ENCODE data around the gene CDC42BPB. TPM values are rescaled to one million over a fixed set of nuclear protein-coding genes. Genes with fewer than 3 reads are reported as not detected.

CDC42BPB gene
- total RNA-seq, 1 experiment from 2014 or later = 84.4 TPM

GRCh38 chr14:103041464-103041863 is 15.9 kb downstream of the CDC42BPB start:
- Histone ChIP-seq H3K4me1 (ENCODE audit: control insufficient read depth, insufficient read depth, low read length) (peaks cover 11% of the 10 kb centered on the region), H3K36me3 (ENCODE audit: control insufficient read depth, insufficient read depth, low read length) (no peaks in the 10 kb centered on the region), H3K4me3 (ENCODE audit: low read depth in 2 of 2, low read length in 2 of 2) (no peak overlapping the region), H3K27me3 (ENCODE audit: control insufficient read depth, insufficient read depth, low read length) (no peaks in the 10 kb centered on the region), H3K9me3 (ENCODE audit: control insufficient read depth, insufficient read depth, low read depth, low read length) (no peaks in the 10 kb centered on the region), H3K27ac (ENCODE audit: low read length) (no peak overlapping the region)
- DNase-seq (ENCODE audit: low read depth, low spot score) (no peak), ATAC-seq (no peak)
- intact Hi-C loops (cut with micrococcal nuclease; ENCODE audit: unreplicated experiment) = no loop called here
- in situ Hi-C loops (cut with HindIII; ENCODE audit: low pct_unique_long_range_greater_than_20kb, low sequenced_read_pairs) = no loop called here
- ChIA-PET POLR2A (no interaction called here), CTCF (no interaction called here)
- no TSS peak for BruUV-seq (replicated peaks)
- TF ChIP-seq TCF7L2 (IDR thresholded peaks at IDR 0.05; ENCODE audit: low read depth, low read length) (no peak), CTCF (IDR thresholded peaks at IDR 0.05) (no peak), POLR2AphosphoS5 (IDR thresholded peaks at IDR 0.05; ENCODE audit: low read depth, low read length) (no peak), REST (IDR thresholded peaks at IDR 0.05; ENCODE audit: insufficient read depth in 1 of 2, low read depth in 2 of 2, low read length in 1 of 2) (no peak), SIN3A (IDR thresholded peaks at IDR 0.05; ENCODE audit: borderline replicate concordance, insufficient read depth, low read depth, low read length) (no peak)

GRCh38 chr14:103033681-103034096 is 23.7 kb downstream of the CDC42BPB start:
- Histone ChIP-seq H3K36me3 (ENCODE audit: control insufficient read depth, insufficient read depth, low read length) (no peaks in the 10 kb centered on the region), H3K4me1 (ENCODE audit: control insufficient read depth, insufficient read depth, low read length) (peaks cover 44% of the 10 kb centered on the region), H3K27ac (ENCODE audit: low read length) (peak overlapping the region; percentile 87), H3K9me3 (ENCODE audit: control insufficient read depth, insufficient read depth, low read depth, low read length) (no peaks in the 10 kb centered on the region), H3K4me3 (ENCODE audit: low read depth in 2 of 2, low read length in 2 of 2) (peak overlapping the region in 1 of 2 experiments; percentile 29; a peak in 2 of 4 replicates), H3K27me3 (ENCODE audit: control insufficient read depth, insufficient read depth, low read length) (no peaks in the 10 kb centered on the region)
- DNase-seq (ENCODE audit: low read depth, low spot score) = no peak
- intact Hi-C loops (cut with micrococcal nuclease; ENCODE audit: unreplicated experiment) (no loop called here), in situ Hi-C loops (cut with HindIII; ENCODE audit: low pct_unique_long_range_greater_than_20kb, low sequenced_read_pairs) (no loop called here)
- TF ChIP-seq REST (IDR thresholded peaks at IDR 0.05; ENCODE audit: insufficient read depth in 1 of 2, low read depth in 2 of 2, low read length in 1 of 2) (no peak), TCF7L2 (IDR thresholded peaks at IDR 0.05; ENCODE audit: low read depth, low read length) (peak; percentile 96), POLR2AphosphoS5 (IDR thresholded peaks at IDR 0.05; ENCODE audit: low read depth, low read length) (peak; percentile 78; the same call in 1 of the 2 replicates)
- POLR2A ChIA-PET = interaction anchor here (0.6 kb wide), 1 partner anchor 23 kb away, joined by 3 read pairs; no protein-coding TSS in a partner anchor
- CTCF ChIA-PET = interaction anchor here (0.6 to 1.1 kb wide), 2 partner anchors 10 to 61 kb away, joined by 3 to 12 read pairs; partner anchors contain the start of gene EXOC3L4
- peak; percentile 92 for ATAC-seq
- BruUV-seq (replicated peaks) = no TSS peak

Measured in Panc1 (cell line).